ENCODE data around the gene KCNK16.

DNA sequence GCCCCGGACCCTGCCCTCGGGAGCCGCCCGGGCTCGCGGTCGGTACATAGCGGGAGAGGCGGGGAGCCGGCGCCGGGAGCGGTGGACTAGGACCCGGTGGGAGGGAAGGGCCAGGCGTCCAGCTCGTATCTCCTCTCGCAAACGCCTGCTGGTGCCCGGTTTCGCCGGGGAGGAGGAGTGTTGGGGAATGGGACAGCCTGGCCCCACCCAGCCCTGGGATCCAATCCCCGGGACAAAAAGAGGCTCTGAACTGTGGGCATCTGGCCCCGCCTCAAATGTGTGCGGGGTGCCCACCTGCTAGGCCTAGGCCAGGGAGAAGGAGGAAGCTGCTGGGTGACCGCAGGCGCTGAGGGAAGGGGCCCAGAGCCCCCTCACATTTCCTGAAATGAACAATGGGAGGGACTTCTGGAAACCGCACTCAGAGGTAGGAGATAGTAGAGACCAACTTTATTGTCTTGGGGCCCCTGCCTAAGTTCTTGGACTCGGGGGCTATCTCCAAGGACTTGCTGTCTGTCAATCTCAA is 8.2 kb downstream of the KCNK16 start, which contains the start of gene KCNK17:
- TF ChIP-seq, protein P1, sequence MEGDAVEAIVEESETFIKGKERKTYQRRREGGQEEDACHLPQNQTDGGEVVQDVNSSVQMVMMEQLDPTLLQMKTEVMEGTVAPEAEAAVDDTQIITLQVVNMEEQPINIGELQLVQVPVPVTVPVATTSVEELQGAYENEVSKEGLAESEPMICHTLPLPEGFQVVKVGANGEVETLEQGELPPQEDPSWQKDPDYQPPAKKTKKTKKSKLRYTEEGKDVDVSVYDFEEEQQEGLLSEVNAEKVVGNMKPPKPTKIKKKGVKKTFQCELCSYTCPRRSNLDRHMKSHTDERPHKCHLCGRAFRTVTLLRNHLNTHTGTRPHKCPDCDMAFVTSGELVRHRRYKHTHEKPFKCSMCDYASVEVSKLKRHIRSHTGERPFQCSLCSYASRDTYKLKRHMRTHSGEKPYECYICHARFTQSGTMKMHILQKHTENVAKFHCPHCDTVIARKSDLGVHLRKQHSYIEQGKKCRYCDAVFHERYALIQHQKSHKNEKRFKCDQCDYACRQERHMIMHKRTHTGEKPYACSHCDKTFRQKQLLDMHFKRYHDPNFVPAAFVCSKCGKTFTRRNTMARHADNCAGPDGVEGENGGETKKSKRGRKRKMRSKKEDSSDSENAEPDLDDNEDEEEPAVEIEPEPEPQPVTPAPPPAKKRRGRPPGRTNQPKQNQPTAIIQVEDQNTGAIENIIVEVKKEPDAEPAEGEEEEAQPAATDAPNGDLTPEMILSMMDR (IDR thresholded peaks at IDR 0.05) = no peak
- TF ChIP-seq POLR2A (IDR thresholded peaks at IDR 0.05) = no peak

Data from testis (tissue), 2 donors.